H1 (cell line): ENCODE data around the gene JAKMIP1. TPM values are rescaled to one million over a fixed set of nuclear protein-coding genes. Genes with fewer than 3 reads are reported as not detected.

Source experiments
- CTCF ChIA-PET: fragments of 300-600 bp; sonication (Branson Sonifier 250); formaldehyde crosslinking; loops from one replicate; lab custom pipeline; 2021; ENCODE audit not compliant: partially characterized antibody; lab: Charles Lee
- POLR2A ChIA-PET: fragments of 300-600 bp; sonication (Branson Sonifier 250); formaldehyde crosslinking; loops from one replicate; lab custom pipeline; 2021; ENCODE audit warnings: inconsistent platforms; ENCODE audit not compliant: partially characterized antibody; lab: Charles Lee
- DNase-seq, 2 experiments: peaks; one replicate each; pipeline versions ENCODE4 v3.0.0 to v3.0.0-alpha.2; 2010 to 2022; ENCODE audit warnings: low spot score in 2 of 2, low read depth in 1 of 2, mixed read lengths in 1 of 2
- FAIRE-seq: peaks from 2 replicates; lab custom pipeline; 2011; peaks lifted over from hg19 to GRCh38; lab: Jason Lieb, UNC
- H2AFZ ChIP-seq: 2 replicates; pipeline ENCODE4 v1.8.1; 2012; ENCODE audit warnings: low read length, inconsistent platforms
- H2AK5ac ChIP-seq: 2 replicates; pipeline ENCODE4 v1.6.1; 2013; ENCODE audit warnings: low read depth, low read length
- H2BK120ac ChIP-seq: replicated peaks from 2 replicates; pipeline ENCODE3; 2013; ENCODE audit warnings: low read depth, low read length, inconsistent platforms
- H2BK12ac ChIP-seq: 2 replicates; pipeline ENCODE4 v1.6.1; 2013; ENCODE audit warnings: low read depth, low read length
- H2BK15ac ChIP-seq: 2 replicates; pipeline ENCODE4 v1.6.1; 2013; ENCODE audit warnings: low read length
- H2BK20ac ChIP-seq: 2 replicates; pipeline ENCODE4 v1.6.1; 2013; ENCODE audit warnings: low read length
- H2BK5ac ChIP-seq: 2 replicates; pipeline ENCODE4 v1.6.1; 2013; ENCODE audit warnings: low read depth, low read length
- H3K14ac ChIP-seq: 2 replicates; pipeline ENCODE4 v1.6.1; 2013; ENCODE audit warnings: inconsistent platforms; ENCODE audit not compliant: insufficient read length
- H3K18ac ChIP-seq: 2 replicates; pipeline ENCODE4 v1.6.1; 2013; ENCODE audit warnings: low read length; ENCODE audit errors: extremely low read depth
- H3K23ac ChIP-seq: 2 replicates; pipeline ENCODE4 v1.6.1; 2013; ENCODE audit warnings: inconsistent platforms; ENCODE audit not compliant: insufficient read length
- H3K23me2 ChIP-seq: 2 replicates; pipeline ENCODE4 v1.6.1; 2013; ENCODE audit warnings: low read depth, low read length
- H3K27ac ChIP-seq: 2 replicates; pipeline ENCODE4 v1.6.1; 2011; ENCODE audit warnings: low read depth, low read length, inconsistent platforms
- H3K27me3 ChIP-seq, 4 experiments: replicated peaks in 1 of 4; 1 replicate in 1 of 4; 2 replicates in 3 of 4; pipeline versions ENCODE4 v1.6.1 to v1.8.1; 2011 to 2013; ENCODE audit warnings: low read length in 3 of 4, mild to moderate bottlenecking in 3 of 4, inconsistent platforms in 2 of 4, mixed read lengths in 2 of 4, moderate library complexity in 1 of 4; ENCODE audit not compliant: control insufficient read depth in 3 of 4, insufficient read depth in 3 of 4; ENCODE audit errors: extremely low read depth in 1 of 4
- H3K36me3 ChIP-seq, 4 experiments: 2 replicates each; pipeline versions ENCODE4 v1.6.1 to v1.8.1; 2011 to 2013; ENCODE audit warnings: mild to moderate bottlenecking in 4 of 4, low read length in 3 of 4, moderate library complexity in 2 of 4, control low read depth in 1 of 4, inconsistent platforms in 1 of 4; ENCODE audit not compliant: insufficient read depth in 4 of 4, control insufficient read depth in 2 of 4
- H3K4ac ChIP-seq: replicated peaks from 2 replicates; pipeline ENCODE3; 2013; ENCODE audit warnings: low read length, low read depth, mixed read lengths, inconsistent platforms; ENCODE audit not compliant: insufficient read length
- H3K4me1 ChIP-seq, 4 experiments: replicated peaks in 1 of 4; 1 replicate in 1 of 4; 2 replicates in 3 of 4; pipeline versions ENCODE4 v1.6.1 to v1.8.1; 2011 to 2013; ENCODE audit warnings: low read length in 3 of 4, inconsistent platforms in 2 of 4, mixed read lengths in 1 of 4; ENCODE audit not compliant: insufficient read depth in 4 of 4, control insufficient read depth in 3 of 4
- H3K4me2 ChIP-seq, 2 experiments: 2 replicates each; pipeline versions ENCODE4 v1.6.1 to v1.8.1; 2011 to 2013; ENCODE audit warnings: low read depth in 2 of 2, low read length in 2 of 2, control low read depth in 1 of 2, inconsistent platforms in 1 of 2, mild to moderate bottlenecking in 1 of 2; ENCODE audit not compliant: insufficient read depth in 1 of 2
- H3K4me3 ChIP-seq, 4 experiments: fragments of 200-600, 300-600 bp in 1 of 4; sonication (generic), shearing (Covaris generic), sonication (Bioruptor Twin) in 1 of 4; 2 replicates each; pipeline versions ENCODE4 v1.5.1 to v1.8.1; 2011 to 2016; ENCODE audit warnings: low read length in 4 of 4, low read depth in 3 of 4, control low read depth in 2 of 4, inconsistent platforms in 2 of 4, mild to moderate bottlenecking in 2 of 4, mixed read lengths in 1 of 4, moderate library complexity in 1 of 4; ENCODE audit not compliant: insufficient read depth in 2 of 4; ENCODE audit errors: extremely low read depth in 1 of 4
- H3K56ac ChIP-seq: replicated peaks from 2 replicates; pipeline ENCODE3; 2013; ENCODE audit warnings: low read depth, mild to moderate bottlenecking, mixed read lengths, low read length, inconsistent platforms; ENCODE audit not compliant: insufficient read length
- H3K79me1 ChIP-seq: 2 replicates; pipeline ENCODE4 v1.6.1; 2013; ENCODE audit warnings: low read depth, low read length, control low read depth
- H3K79me2 ChIP-seq, 2 experiments: 2 replicates each; pipeline versions ENCODE4 v1.6.1 to v1.8.1; 2012 to 2013; ENCODE audit warnings: low read length in 2 of 2, mild to moderate bottlenecking in 2 of 2, inconsistent platforms in 1 of 2; ENCODE audit not compliant: insufficient read depth in 2 of 2, control insufficient read depth in 1 of 2
- H3K9ac ChIP-seq, 4 experiments: replicated peaks in 1 of 4; 1 replicate in 1 of 4; 2 replicates in 3 of 4; pipeline versions ENCODE4 v1.6.1 to v1.8.1; 2011 to 2013; ENCODE audit warnings: low read depth in 3 of 4, low read length in 3 of 4, control low read depth in 2 of 4, mild to moderate bottlenecking in 2 of 4, moderate library complexity in 2 of 4, inconsistent platforms in 1 of 4; ENCODE audit errors: extremely low read depth in 1 of 4
- H3K9me3 ChIP-seq, 2 experiments: 2 replicates each; pipeline versions ENCODE4 v1.6.1 to v1.8.1; 2012 to 2013; ENCODE audit warnings: mild to moderate bottlenecking in 2 of 2, moderate library complexity in 2 of 2, control low read depth in 1 of 2, inconsistent platforms in 1 of 2, low read depth in 1 of 2, low read length in 1 of 2, mixed read lengths in 1 of 2; ENCODE audit not compliant: insufficient read depth in 2 of 2
- H4K20me1 ChIP-seq, 2 experiments: replicated peaks in 1 of 2; 2 replicates each; pipeline versions ENCODE3 to v1.8.1; 2011 to 2013; ENCODE audit warnings: inconsistent platforms in 2 of 2, low read length in 2 of 2, mild to moderate bottlenecking in 1 of 2; ENCODE audit not compliant: insufficient read depth in 2 of 2, control insufficient read depth in 1 of 2
- H4K5ac ChIP-seq: 2 replicates; pipeline ENCODE4 v1.6.1; 2013; ENCODE audit warnings: low read length, low read depth, mixed read lengths, inconsistent platforms; ENCODE audit not compliant: insufficient read length
- H4K8ac ChIP-seq: 2 replicates; pipeline ENCODE4 v1.8.0; 2013; ENCODE audit warnings: mild to moderate bottlenecking, moderate library complexity, low read length, inconsistent platforms; ENCODE audit not compliant: insufficient read depth; ENCODE audit errors: extremely low read depth
- H4K91ac ChIP-seq: replicated peaks from 2 replicates; pipeline ENCODE3; 2013; ENCODE audit warnings: low read length, mixed read lengths, inconsistent platforms; ENCODE audit not compliant: insufficient read length
- CHD2 ChIP-seq: IDR thresholded peaks from 2 replicates; pipeline ENCODE4 v1.6.1; 2012; ENCODE audit warnings: low read length, improper control_type of control experiment
- E2F6 ChIP-seq: IDR thresholded peaks from 2 replicates; pipeline ENCODE4 v1.6.1; 2012; ENCODE audit warnings: inconsistent platforms
- KDM4A ChIP-seq: IDR thresholded peaks from one replicate; pipeline ENCODE4 v1.7.1; 2012; ENCODE audit warnings: low read depth, mild to moderate bottlenecking, moderate library complexity, low read length, inconsistent platforms; ENCODE audit not compliant: severe bottlenecking
- MAX ChIP-seq: IDR thresholded peaks from 2 replicates; pipeline ENCODE4 v1.6.1; 2012; ENCODE audit warnings: inconsistent platforms
- PHF8 ChIP-seq: fragments of 200-600 bp; sonication (generic); conservative IDR thresholded peaks from 2 replicates; pipeline ENCODE4 v1.7.1; 2012; ENCODE audit warnings: low read depth, mild to moderate bottlenecking, inconsistent platforms, low read length, moderate library complexity
- SP1 ChIP-seq: IDR thresholded peaks from 2 replicates; pipeline ENCODE4 v1.6.1; 2011; ENCODE audit warnings: low read depth, low read length
- TCF12 ChIP-seq: IDR thresholded peaks from 2 replicates; pipeline ENCODE4 v1.6.1; 2011; ENCODE audit warnings: low read depth, mild to moderate bottlenecking, low read length
- WGBS, 2 experiments: shearing (Covaris generic) in 1 of 2; methylation state at CpG; one replicate each; pipeline versions ENCODE4 v1.1.6 to v1.1.7; 2013 to 2015; ENCODE audit warnings: low lambda C conversion rate in 2 of 2, mixed read lengths in 2 of 2, inconsistent platforms in 1 of 2, low coverage in 1 of 2, missing lambda C conversion rate in 1 of 2; ENCODE audit not compliant: insufficient replicate concordance in 2 of 2, insufficient coverage in 1 of 2, insufficient read length in 1 of 2; ENCODE audit errors: extremely low coverage in 1 of 2, missing lambda C conversion rate in 1 of 2; 5-methylcytosine and 5-hydroxymethylcytosine counted together
- long read RNA-seq, 2 experiments: library from RNA in 1 of 2; library from capped mRNA in 1 of 2; stranded (forward); transcript quantifications; one replicate each; pipeline ENCODE4 v2.0.0, GENCODE V29; 2021; ENCODE audit warnings: inconsistent platforms in 1 of 2
- polyA minus RNA-seq, 3 experiments: library from RNA; depleted of rRNA, polyadenylated mRNA; stranded (reverse); fragments of >200 nt; gene quantifications; 1 replicate in 2 of 3; 2 replicates in 1 of 3; pipeline ENCODE4 v1.2.3, GENCODE V29; 2011
- polyA plus RNA-seq, 7 experiments: library from polyadenylated mRNA; depleted of rRNA in 3 of 7; stranded (reverse) in 5 of 7; unstranded in 2 of 7; fragments of >200 nt in 5 of 7; fragments of 200-250 nt in 2 of 7; gene quantifications; 1 replicate in 5 of 7; 2 replicates in 1 of 7; 4 replicates in 1 of 7; pipeline versions ENCODE4 v1.2.1 to v1.2.3, GENCODE V29; 2011 to 2013; ENCODE audit warnings: missing spikeins in 2 of 7, mixed read lengths in 2 of 7
- total RNA-seq: library from RNA; stranded (reverse); fragmentation: NEBNext Ultra II Directional; extraction: Animal tissue kit (Norgen Biotek cat#: 25700); gene quantifications from 2 replicates; pipeline ENCODE4 v1.2.1, GENCODE V29; 2021

The JAKMIP1 gene
- total RNA-seq (3.9 and 4.4 TPM in 2 replicates), polyA plus RNA-seq (2011; rRNA removed) (2.5 and 2.7 TPM in 2 replicates), polyA minus RNA-seq (2011; rRNA and poly(A)+ RNA removed) (1.5 and 1.9 TPM in 2 replicates)
- 4.6 TPM for polyA plus RNA-seq (2011; cell fraction: cytosol; rRNA removed)
- polyA plus RNA-seq (2011; cell fraction: nucleus; rRNA removed): 6.6 TPM
- polyA plus RNA-seq (2012, experiment 1 of 2): 3.2 to 4.2 TPM (median 3.3 TPM) in 4 replicates
- 0.80 TPM for polyA plus RNA-seq (2012, experiment 2 of 2)
- polyA plus RNA-seq (2013, experiment 1 of 2): 1.5 TPM
- 1.5 TPM for polyA plus RNA-seq (2013, experiment 2 of 2)
- 3.4 TPM for polyA minus RNA-seq (2011; cell fraction: cytosol; rRNA and poly(A)+ RNA removed)
- 9.3 TPM for polyA minus RNA-seq (2011; cell fraction: nucleus; rRNA and poly(A)+ RNA removed)
- long read RNA-seq, experiment 1, partial matches to known transcripts: 1 of 2 reads
- long read RNA-seq, experiment 1, other reads (novel, unspliced or antisense): 1 of 2 reads
- long read RNA-seq, experiment 2: 0 reads

GRCh38 chr4:6200011-6200921, at the start of gene JAKMIP1:
TSS of gene JAKMIP1 (minus strand) at chr4:6200549. CDS start at chr4:6112850, 87,699 bp downstream.
- 2% methylated on average over 32 of the region's 107 CpGs; no CpG with 5 or more reads in 1 of the 2 experiments for WGBS, 2 experiments
- POLR2A ChIA-PET: interaction anchor here (0.6 to 1.4 kb wide), 4 partner anchors 10 to 32 kb away, joined by 3 to 6 read pairs (median 4); no protein-coding TSS in a partner anchor
- no peaks in the 10 kb centered on the region for H3K9me3 ChIP-seq
- peak in 1 of 2 experiments; percentile 98 for DNase-seq
- peak within 1 kb of the TSS; percentile 72; the same call in 1 of the 2 replicates for H2BK15ac ChIP-seq
- peak within 1 kb of the TSS; percentile 54 to 80 (median 56) for H3K4me3 ChIP-seq
- no peaks in the 10 kb centered on the region for H3K79me1 ChIP-seq
- H3K4ac ChIP-seq: no peak within 1 kb of the TSS
- CTCF ChIA-PET: interaction anchor here (1.2 to 2.4 kb wide), 6 partner anchors 9 to 210 kb away, joined by 3 to 10 read pairs (median 5); no protein-coding TSS in a partner anchor
- H4K20me1 ChIP-seq: peaks cover 0 to 3% of the 10 kb centered on the region in 2 experiments
- no peak within 1 kb of the TSS for H2BK120ac ChIP-seq
- no peak within 1 kb of the TSS for H2AK5ac ChIP-seq
- H3K4me1 ChIP-seq: peaks cover 10 to 36% (median 19%) of the 10 kb centered on the region in 4 experiments
- H4K8ac ChIP-seq: peak within 1 kb of the TSS; percentile 53
- H3K27ac ChIP-seq: no peak within 1 kb of the TSS
- H2AFZ ChIP-seq: peak within 1 kb of the TSS; percentile 19; the same call in 1 of the 2 replicates
- no peaks in the 10 kb centered on the region for H3K36me3 ChIP-seq
- peak within 1 kb of the TSS; percentile 82 to 95 for H3K4me2 ChIP-seq
- peak within 1 kb of the TSS; percentile 68; the same call in 1 of the 2 replicates for H2BK12ac ChIP-seq
- H3K9ac ChIP-seq: no peak within 1 kb of the TSS
- H4K91ac ChIP-seq: no peak within 1 kb of the TSS
- H4K5ac ChIP-seq: no peak within 1 kb of the TSS
- no peak within 1 kb of the TSS; the same call in 1 of the 2 replicates for H2BK5ac ChIP-seq
- FAIRE-seq: no peak
- H3K18ac ChIP-seq: peak within 1 kb of the TSS; percentile 81
- H3K27me3 ChIP-seq: peaks cover 0 to 14% (median 9%) of the 10 kb centered on the region in 4 experiments; a peak in 5 of 7 replicates
- peaks cover 18% of the 10 kb centered on the region; the same call in 1 of the 2 replicates for H3K23me2 ChIP-seq
- H2BK20ac ChIP-seq: no peak within 1 kb of the TSS
- no peaks in the 10 kb centered on the region for H3K79me2 ChIP-seq
- no peak within 1 kb of the TSS for H3K23ac ChIP-seq
- no peak within 1 kb of the TSS for H3K56ac ChIP-seq
- no peak within 1 kb of the TSS for H3K14ac ChIP-seq
- TF ChIP-seq MAX: peak; percentile 84
- TF ChIP-seq E2F6: peak; percentile 50; the same call in 1 of the 2 replicates
- no peak for TF ChIP-seq TCF12
- TF ChIP-seq KDM4A: peak; percentile 92
- peak; percentile 53; the same call in 1 of the 2 replicates for TF ChIP-seq CHD2
- peak; percentile 32; the same call in 1 of the 2 replicates for TF ChIP-seq PHF8
- TF ChIP-seq SP1: peak; percentile 74
